ENCODE results near the gene BLOC1S3.

DNA sequence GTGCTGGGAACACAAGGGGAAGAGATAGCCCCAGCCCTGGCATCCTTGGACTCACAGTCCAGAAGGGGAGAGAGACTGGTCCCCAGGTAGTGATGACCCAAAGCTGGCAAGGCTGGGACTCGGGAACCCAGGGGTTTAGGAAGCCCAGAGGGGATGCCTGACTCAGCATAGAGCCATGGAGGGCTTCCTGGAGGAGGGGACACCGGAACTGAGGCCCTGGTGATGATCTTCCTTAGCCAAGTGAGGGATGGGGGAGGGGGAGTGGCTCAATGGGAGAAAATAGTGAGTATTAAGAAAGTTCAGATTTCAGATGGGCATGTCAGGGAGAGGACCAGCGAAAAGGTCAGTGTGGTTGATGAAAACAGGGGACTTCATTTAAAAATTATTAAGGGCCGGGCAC lies 39.8 kb downstream of the BLOC1S3 start:
- TF ChIP-seq POLR2AphosphoS2 (conservative IDR thresholded peaks at IDR 0.05; ENCODE audit: low read length), result no peak
- TF ChIP-seq MAZ (IDR thresholded peaks at IDR 0.05; ENCODE audit: borderline replicate concordance, low read depth, low read length), result no peak
- TF ChIP-seq EHMT2 (IDR thresholded peaks at IDR 0.05; ENCODE audit: low read depth), result no peak
- no peak for TF ChIP-seq CTCF (IDR thresholded peaks at IDR 0.05)
- no peak for TF ChIP-seq KDM5A (IDR thresholded peaks at IDR 0.05)
- no peak for TF ChIP-seq CEBPB (IDR thresholded peaks at IDR 0.05)
- no peak for TF ChIP-seq MAX (IDR thresholded peaks at IDR 0.05)
- TF ChIP-seq CBX2 (IDR thresholded peaks at IDR 0.05; ENCODE audit: borderline replicate concordance, low read depth), result no peak
- TF ChIP-seq EP300 (IDR thresholded peaks at IDR 0.05), result no peak
- no peak for TF ChIP-seq CHD4 (IDR thresholded peaks at IDR 0.05; ENCODE audit: borderline replicate concordance)
- TF ChIP-seq FOSB (CRISPR knock-in tag; IDR thresholded peaks at IDR 0.05), result no peak
- TF ChIP-seq POLR2A (IDR thresholded peaks at IDR 0.05; ENCODE audit: low read length), result no peak

All from A549 (cell line).